Motor neuron (in vitro differentiated cells): ENCODE results near the gene TSPAN11. TPM values are rescaled to one million over a fixed set of nuclear protein-coding genes. Genes with fewer than 3 reads are reported as not detected.
A peak's percentile ranks its signal among the peaks of the same experiment; 100 is the strongest.
"Not testable (repeated sequence)": the region's sequence is repeated elsewhere in the genome, so short reads cannot be mapped to it uniquely, and the experiment has no call there.

Experiments
- ATAC-seq, 8 experiments: fragments of 200-7000 bp; cut with Tn5 transposase; replicated peaks in 6 of 8; 2 replicates each; pipeline ENCODE4 v1.8.0; 2021; ENCODE audit warnings: mild to moderate bottlenecking in 8 of 8, moderate library complexity in 8 of 8
- H3K27ac ChIP-seq, 2 donors: fragments of 250-450 bp; sonication (Bioruptor Pico); 2 replicates each; pipeline ENCODE4 v1.9.0; 2021; ENCODE audit warnings: antibody characterized with exemption in 2 of 2, mild to moderate bottlenecking in 2 of 2, moderate library complexity in 1 of 2
- H3K4me1 ChIP-seq, 2 donors: fragments of 250-450 bp; sonication (Bioruptor Pico); replicated peaks in 1 of 2; 2 replicates each; pipeline ENCODE4 v1.6.1; 2021; ENCODE audit warnings: antibody characterized with exemption in 2 of 2, mild to moderate bottlenecking in 2 of 2, moderate library complexity in 1 of 2
- H3K4me3 ChIP-seq, 5 donors: fragments of 250-450 bp; sonication (Bioruptor Pico); 2 replicates each; pipeline ENCODE4 v1.9.0; 2021; ENCODE audit warnings: antibody characterized with exemption in 5 of 5, mild to moderate bottlenecking in 5 of 5, moderate library complexity in 4 of 5
- WGBS, 10 experiments: fragments of 450-650 bp; shearing (Covaris generic); methylation state at CpG; one replicate each; pipeline ENCODE4 v1.0.0; 2022; 5-methylcytosine and 5-hydroxymethylcytosine counted together
- in situ Hi-C, 9 experiments: fragments of 400-800 bp; cut with MboI; loops; one replicate each; pipeline ENCODE4 v1.15.0; 2021; ENCODE audit warnings: low sequenced_read_pairs in 9 of 9, low pct_unique_long_range_greater_than_20kb in 2 of 9; ENCODE audit not compliant: unreplicated experiment in 9 of 9
- total RNA-seq, 8 experiments: library from RNA; unstranded; fragments of 300-600 nt; gene quantifications; 2 replicates each; pipeline versions ENCODE4 v1.2.3 to v1.2.4, GENCODE V29; 2022

The TSPAN11 gene, protein sequence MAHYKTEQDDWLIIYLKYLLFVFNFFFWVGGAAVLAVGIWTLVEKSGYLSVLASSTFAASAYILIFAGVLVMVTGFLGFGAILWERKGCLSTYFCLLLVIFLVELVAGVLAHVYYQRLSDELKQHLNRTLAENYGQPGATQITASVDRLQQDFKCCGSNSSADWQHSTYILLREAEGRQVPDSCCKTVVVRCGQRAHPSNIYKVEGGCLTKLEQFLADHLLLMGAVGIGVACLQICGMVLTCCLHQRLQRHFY
- total RNA-seq = 10 to 100 TPM in 5 of 8 experiments, 1 to 10 TPM in 3; 4.6 to 42.0 (median 24.2) TPM

DNA sequence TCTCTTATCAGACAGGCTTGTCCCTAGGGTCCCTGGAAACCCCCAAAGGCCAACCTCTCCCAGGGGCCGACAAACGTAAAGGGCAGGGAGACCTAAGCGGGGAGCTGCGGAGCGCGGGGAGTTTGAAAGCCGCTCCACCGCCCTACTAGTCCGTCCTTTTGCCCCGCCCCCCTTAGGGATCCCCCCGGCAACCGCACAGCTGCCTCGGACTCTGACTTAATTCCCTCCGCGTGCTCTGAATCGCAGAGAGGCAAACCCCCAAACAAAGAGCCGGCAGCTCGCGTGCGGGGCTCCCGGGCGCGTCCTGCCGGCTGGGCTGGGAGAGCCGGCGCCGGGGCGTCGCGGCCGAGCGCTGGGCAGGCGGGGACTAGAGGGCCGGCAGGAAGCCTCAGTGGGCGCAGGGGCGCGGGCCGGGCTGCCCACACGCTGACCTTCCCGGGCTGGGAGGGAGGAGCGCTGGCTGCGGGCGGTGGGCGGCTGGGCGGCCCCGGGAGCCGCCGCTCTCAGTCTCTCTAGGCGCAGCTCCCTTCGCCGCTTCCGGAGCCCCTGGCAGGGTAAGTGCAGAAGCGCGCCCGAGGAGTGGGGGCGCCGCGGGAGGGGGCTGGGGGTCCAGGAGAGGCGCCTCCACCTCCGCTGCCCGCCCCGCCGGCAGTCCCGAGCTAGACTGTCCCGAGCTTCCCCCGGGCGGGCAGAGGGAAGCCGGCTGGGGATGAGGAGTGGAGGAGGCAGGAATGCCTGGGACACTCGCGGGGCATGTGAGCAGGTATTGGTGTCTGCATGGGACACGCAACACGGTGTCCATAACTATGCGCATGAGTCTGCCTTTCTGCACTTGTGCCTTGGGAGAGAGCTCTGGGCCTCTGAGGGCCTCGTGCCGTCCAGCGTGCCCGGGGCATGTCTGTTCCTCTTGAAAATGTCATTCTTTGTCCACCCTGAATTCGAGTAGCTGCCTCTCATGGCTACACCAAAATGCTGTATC lies at the start of gene TSPAN11:
TSPAN11 (plus strand) TSS at position 506 of the 979 bp plus-strand sequence. CDS start 27,244 bp downstream, outside the sequence.
- 2 to 76% (median 21%) methylated on average over 2 to 17 of the region's 78 CpGs; no CpG with 5 or more reads in 4 of the 10 experiments for WGBS, 10 experiments
- Histone ChIP-seq H3K27ac (peak within 1 kb of the TSS; percentile 49 to 70), H3K4me3 (peak within 1 kb of the TSS; percentile 34 to 46 (median 43)), H3K4me1 (peaks cover 32 to 49% of the 10 kb centered on the region in 2 donors)
- in situ Hi-C loops = no loop called here
- ATAC-seq = peak; percentile 80 to 85 (median 84)

DNA sequence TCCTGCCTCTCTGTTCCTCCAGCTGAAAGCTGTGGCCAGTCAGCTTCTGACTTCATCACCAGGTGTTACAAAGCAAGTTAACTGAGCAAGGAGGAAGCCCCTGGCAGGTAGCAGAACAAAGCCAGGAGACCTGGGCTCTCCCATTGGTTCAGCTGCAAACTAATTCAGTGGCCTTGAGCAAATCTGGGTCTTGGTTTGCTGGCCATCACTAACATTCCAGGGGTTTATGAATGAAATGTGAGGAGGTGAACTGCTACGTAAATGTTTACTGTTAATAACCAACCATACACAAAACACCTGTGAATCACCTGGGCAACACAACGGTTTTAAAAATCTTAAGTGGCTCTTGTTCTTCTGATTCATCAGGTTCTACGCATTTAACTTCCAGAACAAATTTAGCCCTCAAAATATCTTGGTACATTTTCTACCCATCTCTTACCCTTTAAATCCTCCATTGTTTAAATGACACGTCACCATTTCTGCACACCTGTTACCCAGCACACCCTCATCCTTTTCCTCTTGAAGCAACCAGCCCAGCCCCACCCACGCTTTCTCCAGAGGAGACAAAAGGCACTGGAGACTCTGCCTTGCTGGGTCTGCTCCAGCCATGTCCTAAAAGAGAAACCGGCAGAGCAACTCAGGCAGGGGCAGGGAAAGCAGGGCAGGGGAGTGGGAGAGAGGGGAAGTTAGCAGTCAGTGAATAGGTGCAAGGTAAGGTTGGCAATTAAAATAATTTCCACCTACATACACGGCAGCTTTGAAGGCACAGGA lies 49.3 kb upstream of the TSPAN11 start:
- in situ Hi-C loops = no loop called here
- Histone ChIP-seq H3K4me3 (no peak overlapping the region), H3K27ac (no peak overlapping the region), H3K4me1 (no peaks in the 10 kb centered on the region)
- 43 to 91% (median 80%) methylated on average over 1 to 7 of the region's 7 CpGs; no CpG with 5 or more reads in 1 of the 10 experiments for WGBS, 10 experiments
- no peak for ATAC-seq

DNA sequence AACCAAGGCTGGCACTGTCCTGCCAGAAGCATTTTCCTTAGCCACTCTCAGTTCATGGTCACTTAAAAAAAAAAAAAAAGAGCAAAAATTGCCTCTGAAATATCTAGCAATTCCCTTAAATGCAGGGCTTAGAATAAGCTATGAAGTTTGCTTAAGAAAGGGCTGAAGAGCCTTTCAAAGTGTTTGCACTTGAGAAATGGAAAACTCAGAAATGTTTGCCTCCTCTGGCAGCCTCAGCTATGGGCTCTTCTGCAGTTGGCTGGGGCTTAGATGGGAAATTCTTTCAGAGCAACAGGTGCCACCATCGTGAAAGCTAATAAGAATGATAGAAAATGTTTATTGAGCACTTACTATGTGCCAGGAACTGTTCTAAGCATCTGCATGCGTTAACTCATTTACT lies 48.5 kb upstream of the TSPAN11 start:
- in situ Hi-C loops = no loop called here
- Histone ChIP-seq H3K27ac (no peak overlapping the region), H3K4me3 (no peak overlapping the region), H3K4me1 (no peaks in the 10 kb centered on the region)
- ATAC-seq = no peak
- 0 to 100% (median 69%) methylated on average over 1 to 2 of the region's 2 CpGs; no CpG with 5 or more reads in 1 of the 10 experiments for WGBS, 10 experiments

DNA sequence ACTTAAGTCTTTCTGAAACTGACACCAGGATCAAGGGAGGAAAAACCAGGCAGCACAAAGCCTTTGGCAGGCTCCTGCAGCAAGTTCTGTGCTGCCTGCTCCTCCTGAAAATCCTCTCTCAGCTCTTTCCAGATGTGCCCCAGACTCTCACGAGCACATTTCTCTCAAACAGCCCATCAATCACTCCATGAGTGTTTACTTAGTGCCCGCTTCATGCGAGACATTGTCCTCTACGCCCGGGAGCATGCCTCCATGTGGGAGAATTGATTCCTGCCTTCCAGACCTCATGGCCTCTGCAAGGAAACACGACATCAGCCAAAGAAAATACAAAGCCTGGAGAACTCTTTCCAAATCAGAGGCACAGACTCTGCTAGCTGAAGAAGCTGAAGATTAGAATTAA lies 46.5 kb upstream of the TSPAN11 start:
- H3K27ac ChIP-seq = no peak overlapping the region
- no peak overlapping the region for H3K4me3 ChIP-seq
- ATAC-seq = peak in 5 of 8 experiments; percentile 32 to 86 (median 45)
- no peaks in the 10 kb centered on the region for H3K4me1 ChIP-seq
- in situ Hi-C loops = no loop called here
- 0 to 47% (median 13%) methylated on average over 3 to 6 of the region's 6 CpGs; no CpG with 5 or more reads in 4 of the 10 experiments for WGBS, 10 experiments

DNA sequence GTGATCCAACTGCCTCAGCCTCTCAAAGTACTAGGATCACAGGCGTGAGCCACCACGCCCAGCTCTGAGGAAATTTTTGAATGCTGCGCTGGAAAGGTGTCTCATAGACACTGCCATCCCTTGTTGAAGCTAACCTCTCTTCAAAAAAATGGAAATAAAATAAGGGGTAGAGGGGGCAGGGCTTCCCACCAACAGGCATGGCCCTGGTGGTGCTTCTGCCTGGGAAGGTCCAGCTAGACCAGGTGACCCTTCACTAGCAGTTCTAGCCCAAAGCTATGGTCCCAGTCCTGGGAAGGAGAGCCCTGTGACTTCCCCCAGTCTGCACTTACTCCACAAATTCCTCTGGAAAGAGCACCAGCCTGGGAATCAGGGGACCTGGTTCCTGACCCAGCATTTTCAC lies 45.7 kb upstream of the TSPAN11 start:
- no peak overlapping the region for H3K27ac ChIP-seq
- no peak overlapping the region for H3K4me3 ChIP-seq
- H3K4me1 ChIP-seq = no peaks in the 10 kb centered on the region
- in situ Hi-C loops = no loop called here
- WGBS, 10 experiments = 40 to 100% (median 97%) methylated on average over 1 to 3 of the region's 3 CpGs; no CpG with 5 or more reads in 6 of the 10 experiments
- ATAC-seq = no peak

DNA sequence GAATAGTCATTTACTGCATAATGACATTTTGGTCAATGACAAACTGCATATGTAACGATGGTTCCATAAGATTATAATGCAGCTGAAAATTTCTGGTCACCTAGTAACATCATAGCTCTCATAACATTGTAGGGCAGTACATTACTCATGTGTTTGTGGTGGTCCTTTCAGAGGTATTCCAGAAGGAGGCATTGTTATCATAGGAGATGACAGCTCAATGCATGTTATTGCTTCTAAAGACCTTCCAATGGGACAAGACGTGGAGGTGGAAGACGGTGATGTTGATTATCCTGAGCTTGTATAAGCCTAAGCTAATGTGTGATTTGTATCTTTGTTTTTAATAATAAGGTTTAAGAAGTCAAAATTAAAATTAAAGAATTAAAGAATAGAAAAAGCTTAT lies 43.8 kb upstream of the TSPAN11 start:
- H3K4me3 ChIP-seq = no peak overlapping the region
- no peaks in the 10 kb centered on the region for H3K4me1 ChIP-seq
- 38 to 88% (median 65%) methylated on average over 1 to 3 of the region's 3 CpGs; no CpG with 5 or more reads in 1 of the 10 experiments for WGBS, 10 experiments
- no peak overlapping the region for H3K27ac ChIP-seq
- peak in 2 of 8 experiments; percentile 61 to 81 for ATAC-seq
- in situ Hi-C loops = no loop called here

DNA sequence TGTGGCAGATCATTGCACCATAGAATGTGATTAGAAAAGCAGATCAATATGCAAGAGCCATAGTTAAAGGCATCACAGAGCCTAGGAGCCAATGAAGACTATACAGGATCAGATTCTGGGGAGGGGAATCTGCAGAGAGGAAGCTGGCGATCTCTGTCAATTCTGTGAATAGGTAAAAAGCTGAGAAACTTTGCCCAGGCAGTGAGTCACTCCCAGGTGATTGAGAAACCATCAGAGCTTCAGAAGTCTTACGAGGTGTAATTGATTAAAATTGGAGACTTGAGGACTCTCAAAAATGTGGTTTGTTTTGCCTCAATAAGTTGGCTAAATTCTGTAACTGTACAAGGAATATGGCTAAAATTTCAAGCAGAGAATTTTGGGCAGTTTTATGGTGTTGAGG lies 41.7 kb upstream of the TSPAN11 start:
- Histone ChIP-seq H3K27ac (no peak overlapping the region), H3K4me1 (no peaks in the 10 kb centered on the region), H3K4me3 (no peak overlapping the region)
- no peak for ATAC-seq
- WGBS, 10 experiments = 20 to 100% (median 60%) methylated on average over 1 to 2 of the region's 2 CpGs; no CpG with 5 or more reads in 2 of the 10 experiments
- in situ Hi-C loops = no loop called here

DNA sequence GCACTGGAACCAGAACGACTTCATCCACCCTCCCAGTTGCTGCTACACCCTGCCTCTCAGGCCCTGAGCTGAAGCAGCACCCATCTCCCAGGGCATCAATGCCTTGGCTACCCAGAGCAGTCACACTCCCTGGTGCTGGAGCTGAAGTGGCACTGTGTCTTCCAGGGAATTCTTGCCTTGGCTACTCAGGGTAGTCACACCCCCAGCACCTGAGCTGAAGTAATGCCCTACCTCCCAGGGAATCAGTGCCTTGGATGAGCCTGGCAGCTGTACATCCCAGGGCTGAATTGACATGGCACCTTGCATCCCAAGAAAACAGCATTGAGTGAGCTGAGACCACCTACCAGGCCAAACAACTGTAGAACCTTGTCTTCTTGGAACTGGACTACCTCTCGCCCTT lies 41.2 kb upstream of the TSPAN11 start:
- H3K4me1 ChIP-seq = no peaks in the 10 kb centered on the region
- H3K4me3 ChIP-seq = no peak overlapping the region
- H3K27ac ChIP-seq = no peak overlapping the region
- ATAC-seq = no peak
- WGBS, 10 experiments = 40 to 80% (median 61%) methylated on average over 1 to 2 of the region's 2 CpGs; no CpG with 5 or more reads in 6 of the 10 experiments
- in situ Hi-C loops = no loop called here

DNA sequence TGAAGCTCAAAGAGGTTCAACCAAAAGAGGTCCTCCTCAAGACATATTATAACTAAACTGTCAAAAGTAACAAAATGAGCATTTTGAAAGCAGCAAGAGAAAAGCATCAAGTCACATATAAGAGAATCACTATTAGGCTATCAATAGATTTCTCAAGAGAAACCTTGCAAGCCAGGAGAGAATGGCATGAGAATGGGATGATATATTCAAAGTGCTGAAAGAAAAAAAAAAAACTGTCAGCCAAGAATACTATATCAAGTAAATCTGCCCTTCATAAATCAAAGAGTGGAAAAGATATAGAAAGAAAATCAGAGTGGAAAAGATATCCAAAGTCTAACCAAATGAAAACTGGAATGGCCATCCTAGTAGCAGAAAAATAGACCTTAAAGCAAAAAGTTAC lies 39.3 kb upstream of the TSPAN11 start:
- no peak overlapping the region for H3K4me3 ChIP-seq
- in situ Hi-C loops = no loop called here

DNA sequence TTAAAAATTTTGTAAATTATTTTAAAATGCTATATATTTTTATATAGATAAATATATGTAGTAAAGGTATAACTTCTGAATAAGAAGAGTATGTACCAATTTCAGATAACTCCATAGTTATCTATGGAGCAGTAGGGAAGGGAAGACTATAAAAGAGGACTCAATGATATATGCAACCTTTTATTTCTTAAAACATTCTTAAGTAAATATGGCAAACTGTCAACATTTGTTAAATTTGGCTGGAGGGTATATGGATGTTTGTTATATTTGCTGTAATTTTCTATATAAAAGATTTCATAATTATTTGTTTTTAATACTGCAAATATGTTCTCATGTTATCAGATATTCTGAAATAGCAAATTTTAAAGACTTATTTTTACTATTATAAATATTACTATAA lies 38.3 kb upstream of the TSPAN11 start:
- no peak overlapping the region for H3K4me3 ChIP-seq
- ATAC-seq = no peak
- in situ Hi-C loops = no loop called here

More for the DNA sequence above, 39.3 kb upstream of the TSPAN11 start:
- Histone ChIP-seq H3K27ac (no peak overlapping the region), H3K4me1 (no peaks in the 10 kb centered on the region)
- ATAC-seq = no peak

DNA sequence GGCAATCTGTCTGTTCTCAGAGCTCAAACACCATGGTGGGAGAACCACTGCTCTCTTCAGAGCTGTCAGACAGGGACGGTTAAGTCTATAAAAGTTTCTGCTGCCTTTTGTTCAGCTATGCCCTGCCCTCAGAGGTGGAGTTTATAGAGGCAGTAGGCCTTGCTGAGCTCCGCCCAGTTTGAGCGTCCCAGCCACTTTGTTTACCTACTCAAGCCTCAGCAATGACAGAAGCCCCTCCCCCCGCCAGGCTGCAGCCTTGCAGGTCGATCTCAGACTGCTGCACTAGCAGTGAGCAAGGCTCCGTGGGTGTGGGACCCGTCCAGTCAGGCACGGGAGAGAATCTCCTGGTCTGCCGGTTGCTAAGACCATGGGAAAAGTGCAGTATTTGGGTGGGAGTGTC lies 32.0 kb upstream of the TSPAN11 start:
- ATAC-seq = peak in 5 of 8 experiments; percentile 41 to 82 (median 77)
- in situ Hi-C loops, H3K27ac ChIP-seq, H3K4me3 ChIP-seq: not testable (repeated sequence)
- H3K4me1 ChIP-seq = peaks cover 0 to 11% of the 10 kb centered on the region in 2 donors
- 0 to 43% methylated on average over 1 to 5 of the region's 9 CpGs; no CpG with 5 or more reads in 8 of the 10 experiments for WGBS, 10 experiments

More for the DNA sequence above, 38.3 kb upstream of the TSPAN11 start:
- Histone ChIP-seq H3K4me1 (no peaks in the 10 kb centered on the region), H3K27ac (no peak overlapping the region)

DNA sequence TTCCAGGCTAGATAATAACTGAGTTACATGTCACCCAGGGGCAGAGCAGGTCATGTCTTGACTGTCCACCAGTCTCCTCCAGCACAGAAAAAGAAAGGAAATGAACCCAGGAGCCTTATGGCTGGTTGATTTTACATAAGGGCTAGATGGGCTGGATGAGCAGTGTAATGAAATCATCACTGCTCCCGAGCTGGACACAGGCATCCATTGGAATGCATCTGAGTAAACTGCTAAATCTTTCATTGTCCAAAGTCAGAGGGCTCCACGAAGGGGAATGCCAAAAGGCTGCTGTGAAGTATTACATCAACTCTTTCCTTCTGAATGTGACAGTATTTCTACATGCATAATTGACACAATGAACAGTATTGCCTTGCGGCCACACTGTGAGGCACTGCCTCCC lies 30.1 kb upstream of the TSPAN11 start:
- no peak overlapping the region for H3K4me3 ChIP-seq
- in situ Hi-C loops = no loop called here
- no peak overlapping the region for H3K27ac ChIP-seq
- 0 to 60% (median 20%) methylated on average over 1 to 3 of the region's 3 CpGs; no CpG with 5 or more reads in 3 of the 10 experiments for WGBS, 10 experiments
- ATAC-seq = peak; percentile 56 to 95 (median 76)
- H3K4me1 ChIP-seq = peaks cover 0 to 11% of the 10 kb centered on the region in 2 donors
